ENCODE results near the gene CCDC146.
A peak's percentile ranks its signal among the peaks of the same experiment; 100 is the strongest.
"Not testable (repeated sequence)": the region's sequence is repeated elsewhere in the genome, so short reads cannot be mapped to it uniquely, and the experiment has no call there.

The CCDC146 gene

DNA sequence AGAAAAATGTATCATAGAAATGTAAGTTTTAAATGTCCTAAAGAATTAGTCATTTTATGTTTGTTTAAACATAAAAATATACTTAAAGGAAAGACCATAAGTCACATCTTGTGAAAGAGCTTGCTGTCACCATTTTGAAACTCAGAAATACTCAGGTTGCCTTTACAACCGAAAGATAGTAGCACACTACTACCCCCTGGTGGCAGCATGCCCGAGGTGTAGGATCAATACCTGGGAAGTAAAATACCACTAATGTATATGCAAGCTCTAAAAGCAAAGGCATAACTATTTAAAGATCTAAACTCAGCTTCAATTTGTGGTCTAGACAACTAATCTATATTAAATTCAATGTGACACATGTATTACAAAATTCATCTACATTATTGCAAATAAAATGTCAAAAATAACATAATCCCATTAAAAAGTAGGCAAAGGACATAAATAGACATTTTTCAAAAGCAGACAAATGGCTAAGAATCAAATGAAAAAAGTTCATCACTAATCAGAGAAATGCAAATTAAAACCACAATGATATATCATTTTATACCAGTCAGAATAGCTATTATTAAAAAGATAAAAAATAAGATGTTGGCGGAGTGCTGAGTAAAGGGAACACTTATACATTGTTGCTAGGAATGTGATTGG lies 124.9 kb downstream of the CCDC146 start:
- DNase-seq: peak; percentile 85

DNA sequence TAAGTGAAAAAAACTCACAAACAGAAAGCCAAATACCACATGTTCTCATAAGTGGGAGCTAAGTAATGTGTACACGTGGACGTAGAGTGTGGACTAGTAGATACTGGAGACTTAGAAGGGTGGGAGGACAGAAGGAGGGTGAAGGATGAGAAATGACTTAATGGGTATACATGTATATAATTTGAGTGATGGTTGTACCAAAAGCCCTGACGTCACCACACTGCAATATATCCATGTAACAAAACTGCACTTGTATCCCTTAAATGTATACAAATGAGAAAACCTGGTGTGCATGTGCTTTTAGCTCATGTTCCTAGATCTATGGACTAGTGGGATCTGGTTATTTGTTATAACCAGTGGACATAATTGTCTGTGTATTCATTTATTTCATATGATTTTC lies 125.7 kb downstream of the CCDC146 start:
- DNase-seq: no peak

GRCh38 chr7:77252506-77252905 lies 130.1 kb downstream of the CCDC146 start:
- no peak for DNase-seq

DNA sequence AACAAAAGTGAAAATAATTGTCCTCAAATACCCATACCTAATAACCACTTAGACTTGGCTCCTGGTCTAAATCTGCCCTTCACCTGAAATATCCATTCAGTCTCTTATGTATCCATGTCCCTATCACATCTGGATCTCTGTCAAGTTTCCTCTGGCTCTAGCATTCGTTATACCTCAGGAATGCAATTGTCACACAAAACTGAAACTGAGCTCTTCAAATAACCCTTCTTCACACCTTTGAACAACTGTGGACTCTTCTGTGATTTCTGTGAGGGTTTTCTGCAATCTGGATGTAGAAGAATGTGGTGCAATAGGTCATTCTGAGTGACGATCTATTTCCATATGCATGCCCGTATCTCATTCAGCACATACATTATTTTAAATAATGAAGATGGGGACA lies 130.7 kb downstream of the CCDC146 start:
- no peak for DNase-seq

- no peak for DNase-seq
Measured at GRCh38 chr7:77254429-77254828, 132.0 kb downstream of the CCDC146 start.

DNA sequence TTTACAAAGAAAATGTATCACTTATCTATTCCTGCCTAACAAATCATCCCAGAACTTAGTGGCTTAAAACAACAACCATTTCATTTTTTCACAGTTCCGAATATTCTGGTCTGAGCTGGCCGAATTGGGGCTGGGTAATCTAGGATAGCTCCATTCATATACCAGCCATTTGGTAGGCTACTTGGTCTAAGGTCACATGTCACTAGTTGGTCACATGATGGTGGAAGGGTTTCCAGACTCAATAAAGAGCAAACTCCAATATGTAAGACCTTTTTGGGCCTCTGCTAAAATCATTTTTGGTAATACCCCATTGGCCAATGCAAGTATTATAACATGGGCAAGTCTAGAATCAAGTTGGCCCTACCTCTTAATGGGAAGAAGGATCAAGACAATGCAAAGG lies 132.5 kb downstream of the CCDC146 start:
- no peak for DNase-seq

DNA sequence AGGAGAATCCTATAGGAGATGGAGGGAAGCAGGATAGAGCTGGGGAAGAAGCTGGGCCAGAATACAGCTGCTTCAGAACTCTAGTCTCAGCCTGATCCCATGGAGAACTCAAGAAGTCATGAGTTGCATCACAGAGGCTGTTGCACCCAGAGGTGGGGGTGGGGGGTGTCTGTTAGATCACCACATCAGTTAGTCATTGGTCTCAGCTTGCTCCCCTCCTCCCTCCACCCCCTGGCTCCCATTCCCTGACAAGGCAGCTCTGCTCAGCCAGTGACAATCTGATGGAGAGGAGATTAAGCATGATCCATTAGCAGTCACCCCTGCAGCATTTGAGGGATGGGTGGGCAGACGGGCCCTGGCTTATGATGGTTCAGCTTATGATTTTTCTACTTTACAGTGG lies 135.6 kb downstream of the CCDC146 start:
- no peak for DNase-seq

DNA sequence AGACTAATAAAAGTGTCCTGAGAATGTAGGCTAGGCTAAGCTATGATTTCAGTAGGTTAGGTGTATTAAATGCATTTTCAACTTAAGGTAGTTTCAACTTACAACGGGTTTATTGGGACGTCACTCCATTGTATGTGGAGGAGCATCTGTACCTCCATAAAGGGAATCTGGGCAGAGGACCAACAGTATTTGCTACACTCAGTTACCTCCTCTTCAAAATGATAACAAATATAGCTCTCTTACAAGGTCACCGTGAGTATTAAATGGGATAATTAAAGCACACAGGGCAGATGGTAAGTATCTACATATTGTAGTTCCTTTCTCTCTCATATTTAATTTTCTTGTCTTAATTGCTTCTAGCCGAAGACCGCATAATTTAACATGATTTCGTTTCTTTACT lies 136.2 kb downstream of the CCDC146 start:
- DNase-seq: no peak

GRCh38 chr7:77262316-77262715 lies 139.9 kb downstream of the CCDC146 start:
- DNase-seq: no peak

- peak; percentile 74 for DNase-seq
Measured at GRCh38 chr7:77265666-77266065, 143.3 kb downstream of the CCDC146 start.

DNA sequence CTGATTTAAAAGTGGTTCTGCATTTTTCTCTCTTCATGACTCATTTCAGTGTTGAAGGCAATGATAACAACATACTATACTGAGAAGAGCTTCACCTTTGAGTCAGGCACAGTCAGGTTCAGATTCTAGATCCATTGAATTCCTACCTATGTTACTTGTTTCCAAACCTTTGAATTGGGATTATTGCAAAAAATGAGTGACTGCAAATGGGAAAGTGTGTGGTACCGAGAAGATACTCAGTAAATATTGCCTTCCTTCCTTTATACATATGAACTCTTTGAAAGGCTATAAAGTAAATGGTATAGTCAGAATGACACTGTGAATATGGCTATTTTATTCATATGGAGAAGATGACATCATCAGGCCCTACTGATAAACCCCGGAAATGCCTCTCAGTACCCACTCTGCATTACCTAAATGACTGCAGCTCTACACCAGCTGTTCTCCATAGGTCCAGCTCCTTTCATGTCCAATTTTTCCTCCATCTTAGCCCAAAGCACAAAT lies 143.9 kb downstream of the CCDC146 start:
- DNase-seq: no peak

- peak; percentile 77 for DNase-seq
Measured at GRCh38 chr7:77269360-77270093, 147.1 kb downstream of the CCDC146 start.

DNA sequence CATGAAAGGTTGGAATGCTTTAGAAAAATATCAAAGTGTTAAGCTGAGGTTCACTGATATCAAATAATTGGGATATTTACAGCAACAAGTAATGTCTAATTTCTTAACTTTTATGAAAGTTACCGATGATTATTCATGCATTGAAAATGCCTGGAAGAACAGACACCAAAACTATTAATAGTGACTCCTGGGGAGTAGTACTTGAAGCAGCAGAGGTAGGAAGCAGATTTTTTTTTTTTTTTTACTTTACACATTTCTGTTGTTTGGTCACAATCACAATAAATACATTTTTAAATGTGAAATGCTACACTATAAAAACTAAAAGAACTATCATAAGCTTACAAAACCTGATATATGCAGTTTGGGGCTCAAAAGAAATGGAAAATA lies 147.7 kb downstream of the CCDC146 start:
- no peak for DNase-seq

GRCh38 chr7:77271766-77272165 lies 149.4 kb downstream of the CCDC146 start:
- no peak for DNase-seq

GRCh38 chr7:77275663-77276062 lies 153.2 kb downstream of the CCDC146 start:
- not testable (repeated sequence) for DNase-seq

DNA sequence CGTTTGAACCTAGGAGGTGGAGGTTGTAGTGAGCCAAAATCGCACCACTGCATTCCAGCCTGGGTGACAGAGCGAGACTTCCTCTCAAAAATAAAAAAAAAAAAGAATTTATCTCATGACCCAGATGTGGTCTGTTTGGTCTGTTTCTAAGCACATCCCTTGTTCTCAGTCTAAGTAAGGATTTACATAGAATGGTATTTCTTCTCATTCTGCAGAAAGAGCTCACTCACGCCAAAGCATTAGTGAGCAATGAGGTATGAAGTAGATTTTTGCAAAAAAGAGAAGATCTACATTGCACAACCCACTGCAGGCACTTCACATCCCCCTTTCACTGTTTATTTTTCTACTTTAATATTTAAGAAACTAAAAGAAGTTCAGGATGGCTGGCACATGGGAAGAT lies 153.7 kb downstream of the CCDC146 start:
- DNase-seq: no peak

DNA sequence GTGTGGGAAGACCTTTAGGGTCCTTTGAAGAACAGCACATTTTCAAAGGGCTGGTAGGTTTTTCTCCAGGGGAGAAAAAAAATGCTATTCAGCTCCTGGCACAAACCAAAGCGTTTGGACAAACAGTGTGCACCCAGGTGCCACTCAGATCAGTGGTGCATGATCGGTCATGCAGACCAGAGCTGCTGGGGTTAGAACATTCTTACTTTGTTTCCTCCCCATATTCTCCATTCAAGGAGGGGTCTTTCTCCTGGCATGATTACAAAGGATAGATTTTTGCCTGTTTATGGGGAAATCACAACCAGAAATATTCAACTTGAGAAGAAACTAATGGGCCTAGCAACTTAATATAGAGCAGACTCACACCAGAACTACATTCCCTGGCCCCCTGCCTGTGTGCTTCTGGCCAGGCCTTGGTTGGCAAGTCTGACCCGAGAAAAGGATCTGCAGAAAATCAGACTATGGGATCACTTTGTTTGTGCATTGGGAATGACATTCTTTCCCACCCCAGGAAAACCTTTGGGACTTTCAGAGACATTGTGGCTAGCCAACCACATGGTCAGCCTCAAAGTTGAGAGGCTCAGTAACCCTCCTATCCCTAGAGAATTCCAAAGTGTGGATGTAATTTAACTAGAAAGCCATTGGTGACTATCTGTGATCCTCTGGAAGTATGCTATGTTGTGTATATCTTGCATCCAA lies 159.5 kb downstream of the CCDC146 start:
- DNase-seq: no peak

DNA sequence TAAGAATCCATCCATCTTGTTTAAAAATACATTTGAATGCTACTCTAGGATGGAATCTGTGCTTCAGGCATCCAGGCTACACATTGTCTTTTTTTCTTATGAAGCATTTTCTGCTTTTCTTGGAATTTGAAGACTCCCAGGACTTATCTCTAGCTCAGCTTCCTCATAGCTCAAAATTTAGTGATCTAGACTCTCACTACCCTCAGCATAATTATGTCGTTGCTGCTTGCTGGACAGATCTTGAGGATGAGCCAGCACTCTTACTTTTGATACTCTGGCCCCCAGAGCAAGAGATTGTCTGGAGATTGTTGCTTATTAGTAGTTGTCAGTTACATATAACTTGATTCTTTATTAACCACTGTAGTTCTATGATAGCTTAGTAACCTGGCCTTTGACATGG lies 160.5 kb downstream of the CCDC146 start:
- DNase-seq: no peak

DNA sequence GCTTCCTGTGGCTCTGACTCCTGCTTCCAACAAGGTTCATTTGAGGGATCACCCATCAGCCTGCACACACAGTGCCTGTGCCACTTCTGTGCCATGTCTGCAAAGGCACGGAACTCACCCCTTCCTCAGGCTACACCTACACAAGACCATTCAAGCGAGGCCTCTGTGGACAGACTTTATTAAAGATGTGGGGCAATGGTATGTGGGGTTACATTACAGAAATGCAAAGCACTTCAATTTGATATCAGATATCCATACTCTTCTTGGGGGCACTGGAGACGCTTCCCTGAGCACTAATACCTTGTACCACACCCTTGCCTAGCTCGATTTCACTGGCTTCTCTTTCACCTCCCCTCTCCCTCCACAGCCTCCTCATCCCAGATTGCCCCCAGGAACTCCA lies 161.6 kb downstream of the CCDC146 start:
- no peak for DNase-seq

DNA sequence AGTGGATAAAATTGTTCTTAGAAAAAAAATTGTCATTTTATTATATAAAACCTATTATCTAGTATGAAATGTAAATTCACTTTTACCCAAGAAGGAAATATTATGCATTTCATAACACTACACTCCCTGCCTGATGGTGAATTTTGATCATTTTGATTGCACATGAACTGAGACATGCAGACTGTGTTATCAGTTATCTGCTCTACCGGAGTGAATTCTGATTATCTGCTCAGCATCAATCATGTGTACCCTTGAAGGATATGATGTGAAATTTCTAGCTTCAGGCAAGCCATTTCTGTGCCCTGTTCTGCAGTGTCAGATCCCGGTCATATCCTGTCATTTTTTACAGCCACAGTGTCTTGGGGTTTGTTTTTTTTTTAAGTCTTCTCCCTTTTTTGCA lies 162.2 kb downstream of the CCDC146 start:
- no peak for DNase-seq

GRCh38 chr7:77288676-77289320 lies 166.4 kb downstream of the CCDC146 start:
- no peak for DNase-seq

GRCh38 chr7:77289387-77289786 lies 167.0 kb downstream of the CCDC146 start:
- DNase-seq: no peak

- DNase-seq: no peak
Measured at GRCh38 chr7:77290425-77290824, 168.0 kb downstream of the CCDC146 start.

- no peak for DNase-seq
Measured at GRCh38 chr7:77293046-77293445, 170.6 kb downstream of the CCDC146 start.
